SK-N-SH treated with all-trans-retinoic acid at 6 μM for 48 hours (cell line): ENCODE results near the gene MS4A3.

Source experiments
- ATAC-seq: fragments of 200-7000 bp; cut with Tn5 transposase; 3 replicates; pipeline ENCODE4 v1.9.1; 2020; ENCODE audit warnings: mild to moderate bottlenecking, moderate library complexity
- ARNTL ChIP-seq: fragments of 450-650 bp; formaldehyde crosslinking; IDR thresholded peaks from 2 replicates; pipeline ENCODE4 v1.5.0; 2020; ENCODE audit warnings: low read depth, mild to moderate bottlenecking, moderate library complexity, borderline replicate concordance
- BACH2 ChIP-seq: fragments of 250-450 bp; sonication (Bioruptor Pico); IDR thresholded peaks from 2 replicates; pipeline ENCODE4 v1.9.0; 2021; ENCODE audit warnings: mild to moderate bottlenecking, borderline replicate concordance
- CSDC2 ChIP-seq: fragments of 250-450 bp; sonication (Bioruptor Pico); IDR thresholded peaks from 2 replicates; pipeline ENCODE4 v1.5.0; 2020; ENCODE audit warnings: mild to moderate bottlenecking, moderate library complexity
- ESRRG ChIP-seq: fragments of 250-450 bp; sonication (Bioruptor Pico); IDR thresholded peaks from 2 replicates; pipeline ENCODE4 v1.6.1; 2021; ENCODE audit warnings: mild to moderate bottlenecking
- ISL1 ChIP-seq: fragments of 250-450 bp; sonication (Bioruptor Pico); IDR thresholded peaks from 2 replicates; pipeline ENCODE4 v2.1.2; 2022; ENCODE audit warnings: mild to moderate bottlenecking, moderate library complexity
- PPARA ChIP-seq: fragments of 250-450 bp; sonication (Bioruptor Pico); IDR thresholded peaks from 2 replicates; pipeline ENCODE4 v1.5.0; 2020; ENCODE audit warnings: mild to moderate bottlenecking, borderline replicate concordance
- TCF4 ChIP-seq: fragments of 250-450 bp; sonication (Bioruptor Pico); IDR thresholded peaks from 2 replicates; pipeline ENCODE4 v1.8.0; 2021; ENCODE audit warnings: mild to moderate bottlenecking, moderate library complexity, borderline replicate concordance
- TOX ChIP-seq: fragments of 250-450 bp; sonication (Bioruptor Pico); IDR thresholded peaks from 2 replicates; pipeline ENCODE4 v1.8.0; 2021; ENCODE audit warnings: mild to moderate bottlenecking, moderate library complexity, borderline replicate concordance
- ZFP3 ChIP-seq: fragments of 250-450 bp; sonication (Bioruptor Pico); IDR thresholded peaks from 2 replicates; pipeline ENCODE4 v1.5.0; 2020; ENCODE audit warnings: mild to moderate bottlenecking, moderate library complexity
- ZFP30 ChIP-seq: fragments of 450-650 bp; formaldehyde crosslinking; IDR thresholded peaks from 2 replicates; pipeline ENCODE4 v1.5.0; 2022; ENCODE audit warnings: mild to moderate bottlenecking, moderate library complexity
- ZNF565 ChIP-seq: fragments of 450-650 bp; formaldehyde crosslinking; conservative IDR thresholded peaks from 2 replicates; pipeline ENCODE4 v1.5.0; 2020; ENCODE audit warnings: low read depth, mild to moderate bottlenecking, moderate library complexity
- ZNF70 ChIP-seq: fragments of 450-650 bp; formaldehyde crosslinking; IDR thresholded peaks from 2 replicates; pipeline ENCODE4 v1.5.0; 2020; ENCODE audit warnings: mild to moderate bottlenecking, moderate library complexity
- ZNF8 ChIP-seq: fragments of 450-650 bp; formaldehyde crosslinking; IDR thresholded peaks from 2 replicates; pipeline ENCODE4 v1.5.0; 2020; ENCODE audit warnings: mild to moderate bottlenecking, moderate library complexity
- TF ChIP-seq, protein P1 (sequence below): fragments of 250-450 bp; sonication (Bioruptor Pico); IDR thresholded peaks from 2 replicates; pipeline ENCODE4 v1.8.0; 2021; ENCODE audit warnings: low read depth, mild to moderate bottlenecking, moderate library complexity, borderline replicate concordance
- TF ChIP-seq, protein P2 (sequence below): fragments of 250-450 bp; sonication (Bioruptor Pico); IDR thresholded peaks from 2 replicates; pipeline ENCODE4 v1.8.0; 2020; ENCODE audit warnings: mild to moderate bottlenecking, moderate library complexity, borderline replicate concordance
- TF ChIP-seq, protein P3 (sequence below): fragments of 250-450 bp; sonication (Bioruptor Pico); IDR thresholded peaks from 2 replicates; pipeline ENCODE4 v1.5.1; 2021; ENCODE audit warnings: mild to moderate bottlenecking, moderate library complexity
- TF ChIP-seq, protein P4 (sequence below): fragments of 250-450 bp; sonication (Bioruptor Pico); IDR thresholded peaks from 2 replicates; pipeline ENCODE4 v1.5.1; 2020; ENCODE audit warnings: low read depth, mild to moderate bottlenecking, moderate library complexity

MS4A3 gene

DNA sequence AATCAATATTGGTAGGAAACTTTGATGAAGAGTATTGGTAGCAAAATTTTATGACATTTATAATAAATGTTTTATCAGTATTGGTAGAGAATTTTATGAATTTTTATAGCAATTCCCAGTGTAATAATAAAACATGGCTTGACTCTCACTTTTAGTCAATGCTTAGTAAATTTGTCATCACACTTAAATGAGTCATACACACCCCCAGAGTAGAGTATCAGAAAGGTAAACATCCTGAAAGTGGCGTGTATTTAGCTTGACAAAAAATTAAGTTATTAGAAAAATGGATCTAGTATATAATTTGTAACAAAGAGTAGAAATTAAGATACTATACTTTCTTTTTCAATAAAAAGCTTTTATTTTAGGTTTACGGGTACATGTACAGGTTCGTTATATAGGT, 2.6 kb downstream of the MS4A3 start (continued):
- TF ChIP-seq, protein P1, sequence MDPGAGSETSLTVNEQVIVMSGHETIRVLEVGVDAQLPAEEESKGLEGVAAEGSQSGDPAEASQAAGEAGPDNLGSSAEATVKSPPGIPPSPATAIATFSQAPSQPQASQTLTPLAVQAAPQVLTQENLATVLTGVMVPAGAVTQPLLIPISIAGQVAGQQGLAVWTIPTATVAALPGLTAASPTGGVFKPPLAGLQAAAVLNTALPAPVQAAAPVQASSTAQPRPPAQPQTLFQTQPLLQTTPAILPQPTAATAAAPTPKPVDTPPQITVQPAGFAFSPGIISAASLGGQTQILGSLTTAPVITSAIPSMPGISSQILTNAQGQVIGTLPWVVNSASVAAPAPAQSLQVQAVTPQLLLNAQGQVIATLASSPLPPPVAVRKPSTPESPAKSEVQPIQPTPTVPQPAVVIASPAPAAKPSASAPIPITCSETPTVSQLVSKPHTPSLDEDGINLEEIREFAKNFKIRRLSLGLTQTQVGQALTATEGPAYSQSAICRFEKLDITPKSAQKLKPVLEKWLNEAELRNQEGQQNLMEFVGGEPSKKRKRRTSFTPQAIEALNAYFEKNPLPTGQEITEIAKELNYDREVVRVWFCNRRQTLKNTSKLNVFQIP (CRISPR knock-in tag) = no peak
- TF ChIP-seq ESRRG (CRISPR knock-in tag) = no peak
- TF ChIP-seq, protein P2, sequence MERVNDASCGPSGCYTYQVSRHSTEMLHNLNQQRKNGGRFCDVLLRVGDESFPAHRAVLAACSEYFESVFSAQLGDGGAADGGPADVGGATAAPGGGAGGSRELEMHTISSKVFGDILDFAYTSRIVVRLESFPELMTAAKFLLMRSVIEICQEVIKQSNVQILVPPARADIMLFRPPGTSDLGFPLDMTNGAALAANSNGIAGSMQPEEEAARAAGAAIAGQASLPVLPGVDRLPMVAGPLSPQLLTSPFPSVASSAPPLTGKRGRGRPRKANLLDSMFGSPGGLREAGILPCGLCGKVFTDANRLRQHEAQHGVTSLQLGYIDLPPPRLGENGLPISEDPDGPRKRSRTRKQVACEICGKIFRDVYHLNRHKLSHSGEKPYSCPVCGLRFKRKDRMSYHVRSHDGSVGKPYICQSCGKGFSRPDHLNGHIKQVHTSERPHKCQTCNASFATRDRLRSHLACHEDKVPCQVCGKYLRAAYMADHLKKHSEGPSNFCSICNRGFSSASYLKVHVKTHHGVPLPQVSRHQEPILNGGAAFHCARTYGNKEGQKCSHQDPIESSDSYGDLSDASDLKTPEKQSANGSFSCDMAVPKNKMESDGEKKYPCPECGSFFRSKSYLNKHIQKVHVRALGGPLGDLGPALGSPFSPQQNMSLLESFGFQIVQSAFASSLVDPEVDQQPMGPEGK = no peak

DNA sequence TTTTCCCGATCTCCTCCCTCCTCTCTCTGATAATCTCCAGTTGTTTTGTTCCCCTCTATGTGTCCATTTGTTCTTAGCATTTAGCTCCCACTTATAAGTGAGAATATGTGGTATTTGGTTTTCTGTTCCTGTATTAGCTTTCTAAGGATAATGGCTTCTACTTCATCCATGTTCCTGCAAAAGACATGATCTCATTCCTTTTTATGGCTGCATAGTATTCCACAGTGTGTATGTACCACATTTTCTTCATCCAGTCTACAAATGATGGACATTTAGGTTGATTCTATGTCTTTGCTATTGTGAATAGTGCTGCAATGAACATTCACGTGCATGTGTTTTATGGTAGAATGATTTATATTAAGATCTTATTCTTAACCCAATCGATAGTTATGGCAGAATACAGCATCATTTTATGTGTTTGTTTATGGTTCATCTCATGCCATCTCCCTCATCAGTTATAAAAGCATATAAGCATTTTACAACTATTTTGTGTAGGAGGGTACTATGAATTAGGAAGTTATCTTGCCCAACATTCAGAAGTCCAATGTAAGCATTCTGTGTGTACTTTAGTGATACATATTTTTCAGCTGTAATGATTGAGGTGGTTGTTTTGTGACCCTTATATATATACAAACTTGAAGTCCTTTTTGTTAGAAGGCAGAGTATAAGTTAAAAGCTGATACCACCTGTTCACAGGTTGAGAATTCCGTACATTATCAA, 3.2 kb downstream of the MS4A3 start:
- TF ChIP-seq PPARA (CRISPR knock-in tag) (no peak), ISL1 (CRISPR knock-in tag) (no peak), TOX (CRISPR knock-in tag) (no peak), ZFP3 (CRISPR knock-in tag) (no peak), ARNTL (CRISPR knock-in tag) (no peak), BACH2 (CRISPR knock-in tag) (no peak), ZFP30 (CRISPR knock-in tag) (no peak), TCF4 (no peak)
- TF ChIP-seq, protein P2 = no peak
- TF ChIP-seq, protein P3, sequence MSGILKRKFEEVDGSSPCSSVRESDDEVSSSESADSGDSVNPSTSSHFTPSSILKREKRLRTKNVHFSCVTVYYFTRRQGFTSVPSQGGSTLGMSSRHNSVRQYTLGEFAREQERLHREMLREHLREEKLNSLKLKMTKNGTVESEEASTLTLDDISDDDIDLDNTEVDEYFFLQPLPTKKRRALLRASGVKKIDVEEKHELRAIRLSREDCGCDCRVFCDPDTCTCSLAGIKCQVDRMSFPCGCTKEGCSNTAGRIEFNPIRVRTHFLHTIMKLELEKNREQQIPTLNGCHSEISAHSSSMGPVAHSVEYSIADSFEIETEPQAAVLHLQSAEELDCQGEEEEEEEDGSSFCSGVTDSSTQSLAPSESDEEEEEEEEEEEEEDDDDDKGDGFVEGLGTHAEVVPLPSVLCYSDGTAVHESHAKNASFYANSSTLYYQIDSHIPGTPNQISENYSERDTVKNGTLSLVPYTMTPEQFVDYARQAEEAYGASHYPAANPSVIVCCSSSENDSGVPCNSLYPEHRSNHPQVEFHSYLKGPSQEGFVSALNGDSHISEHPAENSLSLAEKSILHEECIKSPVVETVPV = no peak
- TF ChIP-seq, protein P4, sequence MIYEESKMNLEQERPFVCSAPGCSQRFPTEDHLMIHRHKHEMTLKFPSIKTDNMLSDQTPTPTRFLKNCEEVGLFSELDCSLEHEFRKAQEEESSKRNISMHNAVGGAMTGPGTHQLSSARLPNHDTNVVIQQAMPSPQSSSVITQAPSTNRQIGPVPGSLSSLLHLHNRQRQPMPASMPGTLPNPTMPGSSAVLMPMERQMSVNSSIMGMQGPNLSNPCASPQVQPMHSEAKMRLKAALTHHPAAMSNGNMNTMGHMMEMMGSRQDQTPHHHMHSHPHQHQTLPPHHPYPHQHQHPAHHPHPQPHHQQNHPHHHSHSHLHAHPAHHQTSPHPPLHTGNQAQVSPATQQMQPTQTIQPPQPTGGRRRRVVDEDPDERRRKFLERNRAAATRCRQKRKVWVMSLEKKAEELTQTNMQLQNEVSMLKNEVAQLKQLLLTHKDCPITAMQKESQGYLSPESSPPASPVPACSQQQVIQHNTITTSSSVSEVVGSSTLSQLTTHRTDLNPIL (CRISPR knock-in tag) = no peak
- no peak for ATAC-seq

DNA sequence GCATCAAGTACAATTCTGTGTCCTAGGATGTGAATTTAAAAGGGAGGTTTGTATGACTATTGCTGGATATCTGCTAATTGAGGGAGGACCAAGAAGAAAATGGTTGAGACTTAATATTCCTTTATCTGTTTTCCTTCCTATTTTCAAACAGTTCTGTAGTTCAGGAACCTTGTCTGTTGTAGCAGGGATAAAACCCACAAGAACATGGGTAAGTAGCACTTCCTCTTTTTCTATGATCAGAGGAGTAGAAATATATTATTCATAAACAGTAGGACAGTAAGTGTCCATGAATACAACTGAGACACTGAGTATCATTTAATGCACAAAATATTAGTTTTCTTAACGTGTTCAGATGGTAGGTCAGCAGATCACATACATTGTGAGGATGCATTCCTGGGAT, 7.6 kb downstream of the MS4A3 start:
- ATAC-seq = no peak
- TF ChIP-seq CSDC2 (CRISPR knock-in tag) = no peak

DNA sequence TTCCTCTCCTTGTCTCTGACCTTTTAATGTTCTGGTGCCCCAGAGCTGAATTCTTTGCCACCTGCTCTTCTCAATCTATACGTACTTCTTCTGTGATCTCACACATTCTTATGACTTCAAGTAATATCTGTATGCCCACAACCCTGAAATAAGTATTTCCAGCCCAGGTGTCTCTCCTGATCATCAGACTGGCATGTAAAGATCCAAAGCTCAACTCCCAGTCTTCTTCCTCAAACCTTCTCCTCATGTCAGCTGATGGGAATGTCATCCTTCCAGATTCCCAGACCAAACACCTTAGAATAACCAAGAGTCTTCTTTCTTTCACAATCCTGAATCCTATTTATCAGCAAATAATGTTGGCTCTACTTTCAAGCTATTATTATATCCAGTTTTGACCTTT, 9.3 kb downstream of the MS4A3 start:
- ATAC-seq = no peak
- TF ChIP-seq ARNTL (CRISPR knock-in tag) (no peak), ZNF565 (CRISPR knock-in tag) (no peak)
- TF ChIP-seq, all 23 proteins: peak for 0

DNA sequence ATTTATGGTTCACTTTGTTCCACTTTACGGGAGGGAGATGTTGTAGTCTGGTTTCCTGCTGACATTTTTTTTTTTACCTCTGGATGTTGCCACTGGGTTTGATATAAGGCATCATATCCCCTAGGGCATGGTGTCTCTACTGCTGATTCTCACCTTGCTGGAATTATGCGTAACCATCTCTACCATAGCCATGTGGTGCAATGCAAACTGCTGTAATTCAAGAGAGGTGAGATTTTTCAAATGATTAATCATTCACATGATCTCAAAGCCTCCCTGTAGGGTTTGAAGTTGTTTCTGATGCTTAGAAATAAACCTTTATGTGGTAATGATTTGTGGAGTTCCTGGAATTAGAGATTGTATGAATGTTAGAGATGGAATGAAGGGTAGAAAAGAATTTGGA, 13.0 kb downstream of the MS4A3 start:
- ATAC-seq = no peak
- TF ChIP-seq, protein P2 = no peak
- no peak for TF ChIP-seq TOX (CRISPR knock-in tag)
- TF ChIP-seq ESRRG (CRISPR knock-in tag) = no peak
- TF ChIP-seq, protein P3 = no peak
- no peak for TF ChIP-seq ZNF70 (CRISPR knock-in tag)
- no peak for TF ChIP-seq ZNF8
- TF ChIP-seq, protein P4 (CRISPR knock-in tag) = no peak
- no peak for TF ChIP-seq ARNTL (CRISPR knock-in tag)
- TF ChIP-seq, protein P1 (CRISPR knock-in tag) = no peak
- TF ChIP-seq BACH2 (CRISPR knock-in tag) = no peak
- no peak for TF ChIP-seq PPARA (CRISPR knock-in tag)
- no peak for TF ChIP-seq ZFP30 (CRISPR knock-in tag)
